ENCODE results near the gene RFX8.
"Not testable (repeated sequence)": the region's sequence is repeated elsewhere in the genome, so short reads cannot be mapped to it uniquely, and the experiment has no call there.

The RFX8 gene

DNA sequence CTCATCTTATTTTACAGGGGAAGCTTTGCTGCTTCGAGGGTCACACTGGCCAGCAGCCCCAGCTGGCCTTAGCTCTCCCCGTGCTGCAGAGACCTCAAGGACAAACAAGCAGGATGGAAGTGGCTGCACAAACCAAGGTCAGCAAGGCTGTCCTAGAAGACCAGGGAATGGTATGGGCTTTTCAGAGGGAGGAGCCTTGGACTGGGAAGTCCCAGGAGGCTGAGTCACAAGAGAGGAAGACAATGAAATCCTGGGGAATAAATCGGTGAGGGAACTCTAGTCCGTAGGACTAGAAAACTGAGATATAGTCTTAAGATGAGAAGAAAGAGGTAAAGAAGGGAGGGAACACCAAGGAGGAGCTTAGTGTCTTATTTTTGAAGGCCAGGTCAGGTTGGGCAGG is 103.3 kb downstream of the RFX8 start:
- DNase-seq: no peak

DNA sequence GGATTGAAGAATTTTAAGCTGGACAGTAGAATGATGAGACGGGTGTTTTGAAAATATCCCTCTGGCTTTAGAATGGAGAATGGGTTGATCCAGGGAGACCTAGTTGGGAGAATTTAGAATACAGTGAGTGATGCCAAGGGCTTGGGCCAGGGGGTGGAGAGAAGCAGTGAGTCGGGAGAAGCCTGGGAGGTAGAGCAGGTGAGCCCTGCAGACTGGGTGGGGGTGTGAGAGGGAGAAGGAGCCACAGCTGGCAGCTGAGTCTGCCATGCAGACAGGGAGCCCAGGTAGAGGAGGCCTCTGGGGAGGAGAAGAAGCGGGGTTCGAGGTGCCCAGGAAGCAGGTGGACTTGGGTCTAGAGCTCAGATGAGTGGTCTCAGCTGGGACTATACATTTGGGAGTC is 105.8 kb downstream of the RFX8 start:
- DNase-seq: no peak

DNA sequence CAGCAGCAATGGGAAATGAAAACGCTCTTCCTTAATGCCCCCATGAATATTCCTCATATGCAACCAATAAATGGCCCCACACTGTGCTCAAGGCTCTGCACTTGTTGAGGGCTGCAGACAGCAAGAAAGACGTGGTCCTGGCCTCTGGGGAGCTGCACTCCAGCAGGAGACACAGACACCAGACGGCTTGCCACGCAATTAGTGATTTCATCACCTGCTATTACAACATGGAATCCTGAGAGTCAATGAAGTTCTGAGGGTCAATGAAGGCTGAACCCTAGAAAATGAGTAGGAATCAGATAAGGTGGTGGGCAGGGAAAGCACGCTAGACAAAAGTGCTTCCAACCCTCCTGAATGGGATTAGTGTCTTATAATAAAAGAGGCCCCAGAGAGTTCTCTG is 106.5 kb downstream of the RFX8 start:
- no peak for DNase-seq

DNA sequence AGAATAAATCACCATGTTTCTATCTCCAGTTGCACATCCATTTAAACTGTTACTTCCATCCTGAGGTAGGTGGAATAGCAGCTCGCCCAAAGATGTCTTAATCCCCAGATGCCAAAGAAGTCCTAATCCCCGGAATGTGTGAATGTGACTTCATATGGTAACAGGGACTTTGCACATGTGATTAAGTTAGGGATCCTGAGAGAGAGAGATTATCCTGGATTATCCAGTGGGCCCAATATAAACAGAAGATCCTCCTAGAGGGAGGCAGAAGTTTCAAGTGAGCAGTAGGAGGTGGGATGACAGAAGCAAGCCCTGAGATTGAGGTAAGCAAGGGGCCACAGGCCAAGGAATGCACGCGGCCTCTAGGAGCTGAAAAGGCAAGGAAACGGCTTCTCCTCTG is 107.4 kb downstream of the RFX8 start:
- no peak for DNase-seq

DNA sequence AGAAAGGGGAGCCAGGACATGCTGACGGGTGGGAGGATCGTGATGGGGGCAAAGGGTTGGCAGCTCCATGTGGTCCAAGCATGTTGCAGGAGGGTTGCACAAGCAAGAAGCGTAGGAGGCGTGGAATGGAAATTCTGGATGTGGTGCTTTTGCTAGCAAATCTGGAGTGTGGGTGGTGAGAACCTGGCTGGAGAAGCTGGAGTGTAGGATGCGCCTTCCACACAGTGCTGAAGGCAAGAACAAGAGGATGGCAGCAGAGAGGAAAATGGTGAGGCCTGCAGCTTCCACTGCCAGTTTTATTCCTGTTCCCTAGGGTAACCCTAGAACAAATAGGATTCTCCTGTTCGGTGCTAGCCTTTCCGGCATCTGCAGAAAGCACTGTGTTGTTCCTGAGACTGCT is 110.0 kb downstream of the RFX8 start:
- no peak for DNase-seq

DNA sequence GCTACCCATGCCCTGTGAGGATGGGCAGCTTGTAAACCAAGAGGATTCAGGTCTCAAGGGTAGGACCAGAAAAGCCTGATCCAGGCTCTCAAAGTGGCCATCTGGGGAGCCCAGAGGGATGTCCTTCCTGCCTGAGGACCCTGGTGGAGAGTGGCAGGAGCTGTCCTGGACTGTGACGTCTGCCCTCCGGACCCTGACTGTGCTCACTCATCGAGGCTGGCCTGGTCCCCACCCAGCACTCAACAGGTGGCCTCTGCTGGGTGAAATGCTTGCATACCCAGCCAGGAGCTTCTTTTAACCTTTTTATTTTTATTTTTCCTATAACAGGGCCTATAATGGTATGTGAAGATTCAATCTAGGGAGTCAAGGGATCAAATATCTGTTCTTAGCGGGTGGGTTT is 112.1 kb downstream of the RFX8 start:
- DNase-seq: no peak

DNA sequence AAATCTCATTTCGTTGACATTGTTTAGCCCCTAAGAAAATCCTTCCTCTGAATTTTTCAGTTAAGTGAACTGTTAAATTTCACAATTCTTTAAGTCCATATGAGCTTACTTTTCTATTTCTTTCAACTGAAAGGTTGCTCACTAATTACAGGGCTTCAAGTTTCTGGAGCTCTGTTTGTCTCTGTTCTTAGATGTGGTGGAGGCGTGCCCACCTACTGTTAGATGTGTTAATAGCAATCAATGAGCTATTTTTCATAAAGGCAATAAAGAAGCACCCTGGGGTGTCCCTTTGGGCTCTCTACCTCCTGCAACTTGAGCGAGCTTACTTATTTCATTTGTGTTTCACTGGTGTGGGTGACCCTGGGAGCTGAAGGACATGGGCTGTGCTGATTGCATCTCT is 112.6 kb downstream of the RFX8 start:
- no peak for DNase-seq

DNA sequence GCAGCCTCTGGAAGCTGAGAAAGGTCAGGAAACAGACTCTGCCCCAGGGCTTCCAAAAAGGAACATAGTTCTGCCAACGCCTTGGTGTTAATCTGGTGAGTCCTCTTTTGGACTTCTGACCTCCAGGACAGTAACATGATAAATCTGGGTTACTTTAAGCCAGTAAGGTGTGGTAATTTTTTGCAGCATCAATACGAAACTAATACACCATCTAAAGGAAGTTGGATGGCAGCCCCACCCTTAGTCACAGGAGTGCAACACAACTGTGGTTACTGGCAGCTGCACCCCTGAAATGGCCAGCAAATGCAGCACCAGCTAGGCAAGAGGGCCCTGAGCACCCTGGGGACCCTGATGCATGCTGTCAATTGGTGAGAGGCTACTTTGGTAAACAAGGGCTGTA is 113.4 kb downstream of the RFX8 start:
- DNase-seq: no peak

DNA sequence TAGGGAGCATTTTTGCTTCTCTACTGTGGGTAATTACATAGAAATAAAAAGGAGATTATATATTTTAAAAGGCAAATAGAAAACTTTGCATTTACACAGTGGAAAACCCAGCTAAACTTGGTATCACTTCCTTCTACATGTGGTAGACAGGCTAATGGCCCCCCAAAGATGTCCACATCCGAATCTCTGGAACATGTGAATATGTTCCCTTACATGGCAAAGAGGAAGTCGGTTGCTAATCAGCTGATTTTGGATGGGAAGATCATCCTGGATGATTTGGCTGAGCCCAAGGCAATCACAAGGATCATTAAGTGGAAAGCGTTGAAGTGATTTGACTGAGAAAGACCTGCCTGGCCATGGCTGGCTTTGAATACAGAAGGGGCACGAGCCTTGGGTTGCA is 113.8 kb downstream of the RFX8 start:
- DNase-seq: no peak

DNA sequence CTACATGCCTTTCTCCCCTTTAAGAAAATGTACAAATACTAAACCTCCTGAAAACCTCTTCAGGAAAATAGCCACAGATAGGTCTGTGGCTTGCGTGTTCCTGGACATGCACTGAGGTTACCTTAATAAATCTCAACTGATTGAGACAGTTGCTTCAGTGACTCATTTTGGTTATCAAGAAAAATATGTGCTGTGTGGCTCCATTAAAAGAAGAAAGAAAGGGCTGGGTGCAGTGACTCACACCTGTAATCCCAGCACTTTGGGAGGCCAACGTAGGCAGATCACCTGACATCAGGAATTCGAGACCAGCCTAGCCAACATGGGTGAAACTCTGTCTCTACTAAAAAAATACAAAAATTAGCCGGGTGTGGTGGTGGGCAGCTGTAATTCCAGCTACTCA is 114.7 kb downstream of the RFX8 start:
- DNase-seq: no peak

DNA sequence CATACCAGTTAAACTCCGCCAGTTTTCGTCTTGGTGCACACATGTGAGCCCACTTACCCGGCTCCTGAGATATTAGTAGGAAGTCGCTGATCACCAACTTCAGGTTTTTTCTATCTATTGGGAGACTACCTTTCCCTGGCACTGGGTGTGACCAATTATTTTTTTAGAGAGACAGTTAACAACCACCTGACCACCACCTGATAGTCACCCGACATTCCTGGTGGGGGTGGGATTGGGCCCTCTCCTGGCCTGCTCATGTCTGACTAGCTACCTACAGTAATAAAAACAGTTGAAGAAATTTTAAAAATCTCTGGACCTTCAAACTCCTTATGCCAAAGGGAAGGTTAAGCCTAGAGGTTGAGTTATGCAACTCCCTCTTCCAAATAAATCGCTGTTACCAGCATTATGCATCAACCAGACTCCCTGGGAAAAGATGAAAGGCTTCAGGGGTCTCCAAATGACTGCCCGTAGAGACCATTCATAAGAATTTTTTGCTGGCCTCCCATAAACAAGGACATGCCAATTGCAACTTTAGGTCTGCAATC is 115.4 kb downstream of the RFX8 start:
- DNase-seq: no peak

DNA sequence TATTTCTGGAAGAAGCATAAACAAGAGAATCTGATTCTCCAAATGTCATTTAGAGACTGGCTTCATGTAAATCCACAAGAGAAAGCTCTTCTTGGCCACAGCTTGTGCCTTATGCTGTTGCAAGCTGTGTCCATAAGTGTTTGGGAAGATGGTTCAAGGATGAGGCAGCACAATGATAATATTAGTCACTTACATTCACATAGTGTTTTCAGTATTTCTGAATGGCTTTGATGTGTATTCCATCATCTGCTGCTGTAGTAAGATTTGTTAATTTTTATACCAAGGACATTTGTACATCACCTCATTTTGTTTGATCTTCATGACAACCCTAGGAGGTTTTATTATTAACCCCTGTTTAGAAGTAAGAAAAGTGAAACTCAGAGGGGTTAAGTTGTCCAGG is 117.5 kb downstream of the RFX8 start:
- no peak for DNase-seq

DNA sequence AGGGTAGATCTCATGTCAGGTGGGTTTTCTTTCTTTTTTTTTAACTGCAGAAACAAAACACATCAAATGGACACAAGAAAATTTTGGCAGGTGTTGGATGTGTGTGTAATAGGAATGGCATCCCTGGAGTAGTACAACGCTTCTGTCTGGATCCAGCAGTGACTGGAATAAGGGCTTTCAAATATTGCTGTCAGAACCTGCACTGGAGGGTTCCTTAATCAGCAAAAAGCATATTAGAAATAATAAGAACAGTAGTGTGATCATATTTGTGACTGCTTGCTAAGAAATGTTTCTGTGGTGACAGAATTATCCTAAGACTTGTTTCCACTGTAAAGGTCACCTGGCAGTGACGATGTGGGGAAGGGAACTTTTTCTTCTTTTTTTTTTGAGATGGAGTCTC is 118.4 kb downstream of the RFX8 start:
- DNase-seq: no peak

DNA sequence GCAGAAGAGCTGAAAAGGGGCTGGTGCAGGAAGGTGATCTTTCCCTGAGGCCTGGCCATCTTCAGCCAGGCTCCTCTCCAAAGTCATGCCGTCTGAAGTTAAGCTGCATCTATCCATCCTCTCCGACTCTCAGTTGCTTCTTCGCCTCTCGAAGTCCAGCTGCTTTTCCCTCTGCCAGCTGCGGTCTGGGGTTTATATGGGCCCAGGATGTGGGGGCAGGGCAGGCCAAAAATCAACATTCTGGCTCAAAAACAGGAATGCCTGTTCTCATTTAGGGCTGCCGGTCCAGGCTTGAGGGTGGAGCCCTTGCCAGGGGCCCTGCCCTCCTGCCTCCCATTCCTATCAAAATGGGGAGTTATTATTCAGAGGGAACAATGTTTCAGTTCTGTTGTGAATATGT is 118.9 kb downstream of the RFX8 start:
- DNase-seq: no peak

DNA sequence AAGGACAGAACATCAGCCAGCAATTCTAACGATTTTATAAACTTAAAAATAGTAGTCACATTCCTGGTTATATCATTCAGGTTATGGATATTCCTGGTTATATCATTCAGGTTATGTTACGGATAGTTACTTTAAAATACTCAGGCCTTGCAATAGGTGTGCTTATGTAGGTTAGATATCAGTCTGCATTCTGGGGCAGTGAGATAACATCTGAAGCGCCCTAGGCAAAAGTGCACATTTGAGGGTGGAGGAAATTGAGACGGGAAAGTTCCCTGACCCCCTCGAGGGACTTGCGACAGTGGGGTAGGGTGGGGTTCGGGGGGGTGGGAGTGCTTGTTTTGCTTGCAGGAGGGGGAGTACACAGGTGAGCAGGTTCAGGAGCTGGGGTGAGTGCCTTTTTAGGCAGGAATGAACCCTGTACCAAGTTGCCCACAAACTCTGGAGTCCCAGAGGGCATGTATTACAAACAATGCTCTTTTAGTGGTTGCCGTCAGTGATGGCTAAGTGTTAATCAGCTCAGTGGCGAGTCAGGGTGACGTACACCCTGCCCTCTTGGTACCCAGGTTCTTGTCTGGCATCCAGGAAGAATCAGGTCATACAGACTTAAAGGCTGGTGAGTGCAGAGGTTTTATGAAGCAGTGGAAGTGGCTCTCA is 119.4 kb downstream of the RFX8 start:
- DNase-seq: no peak

DNA sequence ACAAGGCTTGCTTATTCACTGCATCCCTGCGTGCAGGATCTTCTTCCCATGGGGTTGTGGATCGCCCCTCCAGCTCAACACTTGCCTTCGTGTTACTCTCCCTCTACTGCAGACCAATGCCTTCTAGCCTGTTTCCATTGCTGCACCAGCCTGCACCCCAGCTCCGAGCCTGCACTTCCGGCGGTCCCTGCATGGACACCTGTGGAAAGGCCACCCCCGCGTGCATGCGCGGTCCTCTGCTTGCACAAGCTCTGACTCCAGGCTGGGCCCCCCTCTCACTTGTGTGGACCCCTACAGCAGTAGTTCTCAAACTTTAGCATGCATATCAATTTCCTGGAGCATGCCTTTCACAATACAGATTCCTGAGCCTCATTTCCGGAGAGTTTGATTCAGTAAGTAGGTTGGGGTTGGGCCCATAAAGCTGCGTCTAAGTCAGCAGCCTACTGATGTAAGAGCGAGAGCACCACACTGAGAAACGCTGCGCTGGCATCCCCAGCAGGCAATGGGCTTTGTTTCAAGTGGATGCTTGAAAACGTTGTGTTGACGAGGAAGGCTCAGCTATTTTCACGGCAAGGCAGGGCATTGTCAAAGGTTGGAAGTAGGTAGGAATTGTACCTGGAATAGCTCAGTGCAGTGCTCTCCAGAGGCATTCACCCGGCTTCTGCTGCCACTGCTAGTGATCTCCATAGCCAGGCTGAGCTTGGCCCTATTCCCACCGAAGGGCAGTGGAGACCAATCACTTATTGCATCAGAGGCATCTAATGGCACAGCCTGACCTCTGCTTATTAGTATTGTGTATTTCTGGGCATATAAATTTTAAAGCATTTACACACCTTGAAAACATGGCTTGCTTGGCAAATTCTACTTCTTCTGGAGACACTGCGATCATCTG is 120.2 kb downstream of the RFX8 start:
- no peak for DNase-seq

DNA sequence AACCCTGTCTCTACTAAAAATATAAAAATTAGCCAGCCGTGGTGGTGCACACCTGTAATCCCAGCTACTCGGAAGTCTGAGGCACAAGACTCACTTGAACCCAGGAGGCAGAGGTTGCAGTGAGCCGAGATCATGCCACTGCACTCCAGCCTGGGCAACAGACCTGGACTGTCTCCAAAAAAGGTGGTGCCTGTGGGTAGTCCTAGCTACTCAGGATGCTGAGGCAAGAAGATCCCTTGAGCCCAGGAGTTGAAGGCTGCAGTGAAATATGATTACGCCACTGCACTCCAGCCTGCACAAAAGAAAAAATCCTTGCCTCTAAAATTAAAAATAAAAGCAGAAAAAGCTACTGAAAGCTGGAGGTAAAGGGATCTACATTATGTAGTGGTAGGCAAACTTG is 122.3 kb downstream of the RFX8 start:
- not testable (repeated sequence) for DNase-seq

DNA sequence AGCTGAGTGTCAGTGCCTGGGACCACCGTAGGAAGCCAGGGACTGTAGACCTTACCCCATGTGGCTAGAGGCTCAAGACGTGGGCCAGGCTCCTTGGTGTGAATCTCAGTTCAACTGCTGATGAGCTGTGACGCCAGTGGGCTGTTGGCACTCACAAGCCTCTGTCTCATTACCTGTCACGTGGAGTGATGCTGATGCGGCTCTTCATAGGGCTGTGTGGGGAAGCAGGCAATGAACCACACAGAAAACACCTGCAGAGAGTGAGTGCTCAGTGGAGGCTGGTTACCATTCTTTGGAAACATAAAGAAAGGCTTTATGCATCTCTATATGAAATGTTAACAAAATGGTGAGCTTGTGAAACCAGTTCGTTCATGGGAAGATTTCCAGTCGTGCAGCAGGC is 123.7 kb downstream of the RFX8 start:
- no peak for DNase-seq

DNA sequence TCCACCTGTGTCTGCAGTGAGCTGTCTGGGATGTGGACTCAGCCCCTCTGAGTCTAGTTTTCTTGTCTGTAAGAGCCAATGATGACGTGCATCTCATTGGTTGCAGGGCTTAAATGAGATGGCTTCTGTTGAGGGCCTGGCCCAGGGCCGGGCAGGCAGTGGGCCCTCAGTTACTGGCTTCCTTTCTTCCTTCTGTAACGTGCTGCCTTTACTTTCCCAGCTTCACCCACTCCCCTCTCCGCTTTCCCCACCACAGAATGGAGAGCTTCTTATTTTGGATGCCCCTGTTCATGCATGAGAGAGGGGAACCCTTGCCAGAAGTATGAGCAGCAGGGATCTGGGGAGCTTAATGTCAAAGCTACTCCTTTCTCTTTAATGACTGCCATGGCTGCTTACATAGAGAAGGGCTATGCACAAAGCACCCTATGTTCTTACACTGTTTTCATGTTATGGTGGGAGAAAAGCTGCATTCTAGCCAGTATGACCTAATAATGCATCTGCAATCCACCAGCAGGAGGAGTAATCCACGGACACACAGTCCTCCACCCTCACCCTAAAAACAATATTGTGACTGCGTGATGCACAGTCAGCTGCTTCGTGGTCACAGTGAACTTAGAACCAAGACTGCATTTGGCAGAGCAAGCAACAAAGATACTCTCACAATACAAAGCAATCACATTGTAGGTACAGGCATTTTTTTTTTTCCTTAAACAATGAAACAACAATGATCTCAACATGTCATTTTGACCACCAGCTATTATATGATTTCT is 124.8 kb downstream of the RFX8 start:
- no peak for DNase-seq

DNA sequence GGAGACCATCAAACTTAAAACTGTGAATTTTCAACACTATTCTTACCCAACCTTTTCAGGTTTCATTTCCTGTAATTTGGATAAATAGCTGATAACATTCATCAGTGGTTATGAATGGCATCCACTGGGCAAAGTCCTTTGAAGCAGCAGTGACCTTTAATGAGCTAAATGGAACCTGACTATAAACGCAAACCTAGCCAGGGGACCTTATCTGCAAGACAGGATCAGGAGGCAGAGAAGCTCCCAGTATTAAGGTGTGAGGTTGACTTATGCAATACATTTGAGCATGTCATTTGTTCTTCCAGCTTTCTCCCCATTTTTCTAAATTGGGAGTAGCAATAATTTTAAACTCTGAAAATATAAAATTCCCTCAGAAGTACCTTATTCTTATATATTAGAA is 126.0 kb downstream of the RFX8 start:
- DNase-seq: no peak
